Right ventricle myocardium superior (tissue), 1 donor: Measurements from ENCODE around the gene OPN1LW. TPM values are rescaled to one million over a fixed set of nuclear protein-coding genes. Genes with fewer than 3 reads are reported as not detected.
"Not testable (repeated sequence)": the region's sequence is repeated elsewhere in the genome, so short reads cannot be mapped to it uniquely, and the experiment has no call there.

Source experiments
- ATAC-seq: fragments of 200-7000 bp; cut with Tn5 transposase; one replicate; pipeline ENCODE4 v1.9.1; 2020; ENCODE audit warnings: mild to moderate bottlenecking; ENCODE audit not compliant: poor library complexity
- DNase-seq: peaks from one replicate; pipeline ENCODE4 v3.0.0-alpha.2; 2020
- intact Hi-C: fragments of 100-400 bp; cut with DNase I; formaldehyde crosslinking; loops from one replicate; pipeline ENCODE4 v1.11.2; 2022
- total RNA-seq: library from RNA; stranded (reverse); fragmentation: NEBNext Ultra II Directional; extraction: Animal tissue kit (Norgen Biotek cat#: 25700); gene quantifications from one replicate; pipeline ENCODE4 v1.2.1, GENCODE V29; 2021
- donor health status: DM: no; HTN: yes; CAD: no; lungs with severe emphysema.

The OPN1LW gene
- total RNA-seq, 1 donor from 2014 or later = not detected

GRCh38 chrX:154125391-154126040 lies 18.5 kb upstream of the OPN1LW start:
- ATAC-seq = peak; percentile 79
- intact Hi-C loops = no loop called here
- DNase-seq = peak; percentile 65

DNA sequence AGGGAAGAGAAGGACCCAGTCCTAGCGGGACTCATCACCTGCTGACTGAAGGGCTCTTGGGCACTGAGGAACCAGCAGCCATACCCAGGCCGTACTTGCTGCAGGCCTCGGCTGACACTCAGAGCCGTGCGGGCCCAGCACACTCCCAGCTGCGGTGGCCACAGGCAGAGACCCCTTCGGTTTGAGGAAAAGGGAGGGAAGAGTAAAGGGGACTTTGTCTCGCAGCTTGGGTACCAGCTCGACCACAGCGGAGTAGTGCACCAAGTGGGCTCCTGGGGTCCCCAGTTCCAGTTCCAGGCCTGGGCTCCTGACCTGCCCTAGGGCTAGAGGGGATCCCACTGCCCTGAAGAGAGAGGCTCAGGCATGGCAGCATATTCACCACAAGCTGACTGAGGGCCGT lies 17.9 kb upstream of the OPN1LW start:
- ATAC-seq (no peak), DNase-seq (no peak)
- intact Hi-C loops = no loop called here

DNA sequence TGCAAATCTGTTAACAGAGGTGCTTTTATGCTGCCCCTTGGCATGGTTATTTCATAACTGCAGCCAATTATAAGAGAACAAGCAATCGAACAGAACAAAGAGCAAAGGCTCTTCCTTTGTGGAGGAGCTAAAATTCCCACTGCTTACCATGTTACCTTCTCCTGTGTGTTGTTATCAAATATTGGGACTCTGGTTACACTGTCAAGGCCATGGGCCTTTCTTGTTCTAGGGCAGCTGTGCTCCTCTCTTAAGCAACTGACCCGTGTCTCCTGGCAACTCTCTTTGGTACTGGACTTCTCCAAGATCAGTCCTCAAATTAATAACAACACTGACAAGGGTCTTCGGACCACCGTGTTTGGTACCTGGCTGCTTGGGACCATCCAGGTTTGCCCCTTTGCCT lies 12.1 kb upstream of the OPN1LW start:
- DNase-seq (no peak), ATAC-seq (no peak)
- intact Hi-C loops = no loop called here

DNA sequence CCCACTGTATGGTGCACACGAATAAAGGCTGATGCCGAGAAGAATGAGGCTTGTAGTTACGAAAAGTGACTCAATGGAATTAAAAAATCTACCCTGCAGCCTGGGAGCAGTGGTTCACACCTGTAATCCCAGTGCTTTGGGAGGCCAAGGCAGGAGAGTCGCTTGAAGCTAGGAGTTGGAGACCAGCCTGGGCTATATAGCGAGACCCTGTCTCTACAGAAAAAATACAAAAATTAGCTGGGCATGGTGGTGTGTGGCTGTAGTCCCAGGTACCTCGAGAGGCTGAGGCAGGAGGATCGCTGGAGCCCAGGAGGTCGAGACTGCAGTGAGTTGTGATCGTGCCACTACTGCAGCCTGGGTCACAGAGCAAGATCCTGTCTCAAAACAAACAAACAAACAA lies 11.7 kb upstream of the OPN1LW start:
- intact Hi-C loops = no loop called here
- DNase-seq (no peak), ATAC-seq (no peak)

GRCh38 chrX:154135458-154136229 lies 8.4 kb upstream of the OPN1LW start:
- DNase-seq = no peak
- peak; percentile 26 for ATAC-seq
- intact Hi-C loops = no loop called here

- DNase-seq (peak; percentile 78), ATAC-seq (peak; percentile 93)
- intact Hi-C loops = no loop called here
Observed at GRCh38 chrX:154136627-154137161, 7.3 kb upstream of the OPN1LW start.

- ATAC-seq = no peak
- no peak for DNase-seq
- intact Hi-C loops = no loop called here
Observed at GRCh38 chrX:154138857-154139256, 5.2 kb upstream of the OPN1LW start.

- intact Hi-C loops = no loop called here
- ATAC-seq (no peak), DNase-seq (no peak)
Observed at GRCh38 chrX:154140206-154140605, 3.8 kb upstream of the OPN1LW start.

GRCh38 chrX:154140742-154141141 lies 3.3 kb upstream of the OPN1LW start:
- ATAC-seq (no peak), DNase-seq (no peak)
- intact Hi-C loops = no loop called here

DNA sequence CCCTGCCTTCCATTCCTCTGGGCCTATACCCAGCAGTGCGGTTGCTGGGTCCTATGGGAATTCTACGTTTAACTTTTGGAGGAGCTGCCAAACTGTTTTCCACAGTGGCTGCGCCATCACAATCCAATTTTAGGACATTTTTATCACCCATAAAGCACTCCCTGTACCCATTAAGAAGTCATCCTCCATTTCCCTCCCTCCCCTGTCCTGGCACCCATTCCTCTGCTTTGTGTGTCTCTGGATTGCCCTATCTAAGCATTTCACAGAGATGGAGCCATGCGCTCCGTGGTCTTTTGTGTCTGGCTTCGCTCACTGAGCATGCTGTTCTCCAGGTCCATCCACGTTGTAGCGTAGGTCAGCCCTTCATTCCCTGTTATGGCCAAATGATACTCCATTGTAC lies 1.7 kb upstream of the OPN1LW start:
- intact Hi-C loops = no loop called here
- no peak for DNase-seq
- no peak for ATAC-seq

GRCh38 chrX:154142950-154143745 lies 895 bp upstream of the OPN1LW start:
- ATAC-seq (no peak), DNase-seq (no peak)
- intact Hi-C loops = no loop called here

DNA sequence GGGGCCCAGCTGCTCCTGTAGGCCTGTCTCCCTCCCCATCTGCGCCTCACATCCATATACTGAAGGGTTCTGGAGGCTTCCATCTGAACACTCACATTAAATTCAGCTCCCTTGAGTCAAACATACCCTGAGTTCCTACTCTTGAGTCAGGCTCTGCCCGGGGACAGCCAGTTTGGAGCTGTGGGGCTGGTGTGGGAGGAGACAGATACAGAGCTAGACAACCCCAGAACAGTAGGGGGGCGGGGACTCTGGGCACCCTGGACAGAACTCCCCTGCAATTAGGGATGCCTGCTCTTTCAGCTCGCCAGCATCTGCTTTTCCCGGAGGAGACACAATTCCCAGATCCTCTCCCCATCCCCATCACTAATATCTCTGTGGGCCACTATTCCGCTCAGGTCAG lies 7.0 kb downstream of the OPN1LW start:
- intact Hi-C loops, ATAC-seq, DNase-seq: not testable (repeated sequence)

DNA sequence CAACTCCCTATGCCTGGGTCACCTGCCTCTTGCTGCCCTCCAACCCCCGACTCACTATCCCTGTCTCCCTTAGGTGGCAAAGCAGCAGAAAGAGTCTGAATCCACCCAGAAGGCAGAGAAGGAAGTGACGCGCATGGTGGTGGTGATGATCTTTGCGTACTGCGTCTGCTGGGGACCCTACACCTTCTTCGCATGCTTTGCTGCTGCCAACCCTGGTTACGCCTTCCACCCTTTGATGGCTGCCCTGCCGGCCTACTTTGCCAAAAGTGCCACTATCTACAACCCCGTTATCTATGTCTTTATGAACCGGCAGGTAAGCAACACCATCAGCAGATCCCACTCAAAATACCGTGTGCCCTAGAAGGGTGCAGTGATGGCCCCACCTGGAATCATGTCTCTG lies 12.2 kb downstream of the OPN1LW start:
- intact Hi-C loops, DNase-seq, ATAC-seq: not testable (repeated sequence)

- ATAC-seq = peak; percentile 39
- DNase-seq, intact Hi-C loops: not testable (repeated sequence)
Observed at GRCh38 chrX:154157207-154157606, 13.2 kb downstream of the OPN1LW start.

- ATAC-seq, DNase-seq, intact Hi-C loops: not testable (repeated sequence)
Observed at GRCh38 chrX:154159345-154159744, 15.3 kb downstream of the OPN1LW start.

DNA sequence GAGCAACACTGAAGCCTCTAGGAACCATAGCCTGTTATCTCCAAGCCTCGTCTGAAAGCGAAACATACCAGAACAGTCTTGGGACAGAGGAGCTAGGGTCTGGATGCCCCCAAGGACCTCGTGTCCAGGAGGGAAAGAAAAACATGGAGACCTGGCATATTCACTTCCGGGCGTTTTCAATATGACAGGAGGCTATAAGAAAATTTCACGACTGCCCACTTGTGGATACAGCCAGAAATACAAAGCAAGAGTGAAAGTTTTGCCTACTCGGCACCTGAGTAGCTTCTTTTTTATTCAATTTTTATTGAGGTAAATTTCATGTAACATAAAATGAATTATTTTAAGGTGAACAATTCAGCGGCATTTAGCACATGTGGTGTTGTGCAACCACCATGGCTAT lies 20.9 kb downstream of the OPN1LW start:
- ATAC-seq, intact Hi-C loops, DNase-seq: not testable (repeated sequence)

- DNase-seq, ATAC-seq, intact Hi-C loops: not testable (repeated sequence)
Observed at GRCh38 chrX:154168384-154168783, 24.3 kb downstream of the OPN1LW start.

DNA sequence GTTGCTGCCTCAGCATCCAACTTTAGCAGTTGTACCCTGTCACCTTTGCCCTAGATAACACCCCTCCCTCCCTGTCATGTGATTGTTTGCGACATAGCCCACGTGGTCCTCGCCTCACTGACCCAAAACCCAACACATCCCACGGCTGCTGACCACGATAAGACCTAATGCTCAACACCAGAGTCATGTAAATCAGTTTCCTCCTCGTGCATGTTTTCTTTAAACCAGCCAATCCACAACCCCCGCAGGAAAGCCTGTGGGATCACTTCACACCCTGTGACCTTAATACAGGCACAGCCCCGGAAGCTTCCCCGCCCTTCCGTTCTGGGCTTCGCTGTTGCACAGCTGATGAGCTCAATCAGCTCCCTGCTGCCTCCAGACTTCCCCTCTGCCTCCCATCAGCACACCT lies 28.5 kb downstream of the OPN1LW start:
- intact Hi-C loops = not testable (repeated sequence)
- ATAC-seq = peak; percentile 85

DNA sequence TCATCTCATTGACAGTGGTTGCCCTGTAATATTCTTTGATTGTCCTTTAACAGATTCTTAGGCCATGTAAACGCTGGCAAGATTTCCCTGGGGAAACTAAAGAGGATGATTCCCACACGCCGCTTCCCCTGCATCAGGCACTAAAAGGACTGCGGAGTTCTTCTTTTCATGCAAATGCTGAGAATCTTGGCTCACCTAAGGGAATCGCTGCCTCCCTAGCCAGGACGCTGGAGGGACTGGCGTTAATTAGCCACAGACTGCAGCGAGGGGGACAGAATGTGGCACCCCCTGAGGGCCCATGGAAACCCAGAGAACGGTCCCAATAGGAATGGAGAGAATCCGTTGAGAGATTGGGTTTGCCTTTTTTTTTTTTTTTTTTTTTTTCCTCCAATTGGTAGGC lies 30.3 kb downstream of the OPN1LW start:
- ATAC-seq, intact Hi-C loops, DNase-seq: not testable (repeated sequence)

More for the DNA sequence above, 28.5 kb downstream of the OPN1LW start:
- not testable (repeated sequence) for DNase-seq
